Fibroblast of the aortic adventitia (primary cell): ENCODE measurements around the gene NPY2R. TPM values are rescaled to one million over a fixed set of nuclear protein-coding genes. Genes with fewer than 3 reads are reported as not detected.

Experiments used
- DNase-seq: peaks from one replicate; pipeline ENCODE4 v3.0.0-alpha.2; 2010; ENCODE audit warnings: low read depth
- H3K4me3 ChIP-seq: 2 replicates; pipeline ENCODE4 v1.5.1; 2011; ENCODE audit warnings: low read depth, mild to moderate bottlenecking, control low read depth, low read length, moderate library complexity
- CTCF ChIP-seq: IDR thresholded peaks from 2 replicates; pipeline ENCODE4 v1.5.1; 2011; ENCODE audit warnings: mild to moderate bottlenecking, low read length, control low read depth, inconsistent platforms; ENCODE audit not compliant: insufficient read depth
- total RNA-seq: library from RNA; depleted of rRNA; stranded (reverse); fragments of >200 nt; gene quantifications from 2 replicates; pipeline ENCODE4 v1.2.3, GENCODE V29; 2012; ENCODE audit warnings: low replicate concordance

Gene NPY2R
- total RNA-seq, 1 donor, result 0.27 TPM

- TF ChIP-seq CTCF, result no peak
- peak; percentile 87 for DNase-seq
- no peak overlapping the region for H3K4me3 ChIP-seq
Measured at GRCh38 chr4:155179216-155179615, 29.2 kb upstream of the NPY2R start.

- no peak for TF ChIP-seq CTCF
- no peak overlapping the region for H3K4me3 ChIP-seq
- DNase-seq, result no peak
Measured at GRCh38 chr4:155186972-155187371, 21.5 kb upstream of the NPY2R start.

GRCh38 chr4:155187989-155188388 lies 20.4 kb upstream of the NPY2R start:
- no peak for DNase-seq
- no peak for TF ChIP-seq CTCF
- H3K4me3 ChIP-seq, result no peak overlapping the region

- no peak for TF ChIP-seq CTCF
- DNase-seq, result no peak
- no peak overlapping the region for H3K4me3 ChIP-seq
Measured at GRCh38 chr4:155190099-155190498, 18.3 kb upstream of the NPY2R start.

- DNase-seq, result no peak
- H3K4me3 ChIP-seq, result no peak overlapping the region
- no peak for TF ChIP-seq CTCF
Measured at GRCh38 chr4:155197757-155198156, 10.7 kb upstream of the NPY2R start.

- peak; percentile 34 for TF ChIP-seq CTCF
- peak overlapping the region; percentile 32 for H3K4me3 ChIP-seq
- peak; percentile 9 for DNase-seq
Measured at GRCh38 chr4:155207534-155208257, 740 bp upstream of the NPY2R start.

- DNase-seq, result no peak
- H3K4me3 ChIP-seq, result no peak overlapping the region
- no peak for TF ChIP-seq CTCF
Measured at GRCh38 chr4:155220025-155220424, 11.6 kb downstream of the NPY2R start.
